ENCODE measurements around the gene LRP2. TPM values are rescaled to one million over a fixed set of nuclear protein-coding genes. Genes with fewer than 3 reads are reported as not detected.
A peak's percentile ranks its signal among the peaks of the same experiment; 100 is the strongest.

Gene LRP2
- polyA plus RNA-seq, 4 donors = 0.01 to 10.4 TPM; not detected in 2

DNA sequence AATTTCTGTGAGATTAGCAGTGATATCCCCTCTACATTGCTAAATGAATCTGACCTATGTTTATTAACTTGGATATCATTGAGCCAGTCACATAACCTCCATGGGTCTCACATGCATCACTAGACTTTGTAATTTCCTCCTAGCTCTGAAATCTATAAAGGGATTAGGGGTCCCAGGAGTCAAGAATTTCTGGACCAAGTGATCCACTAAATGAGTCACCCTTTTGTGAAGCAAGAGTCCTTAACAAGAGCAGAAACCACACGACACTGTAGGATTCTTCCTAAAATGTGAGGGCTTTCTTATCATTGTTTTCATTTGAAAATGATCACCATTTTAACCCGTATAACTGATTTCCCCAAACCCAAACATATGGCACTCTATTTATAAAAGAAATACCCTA, 202.6 kb downstream of the LRP2 start:
- Histone ChIP-seq H3K27me3 (ENCODE audit: control insufficient read depth in 3 of 3, insufficient read depth in 3 of 3, low read length in 3 of 3) (no peaks in the 10 kb centered on the region), H3K36me3 (ENCODE audit: control insufficient read depth in 3 of 3, insufficient read depth in 2 of 3, low read depth in 1 of 3, low read length in 3 of 3) (no peaks in the 10 kb centered on the region), H3K4me1 (ENCODE audit: control insufficient read depth in 3 of 3, insufficient read depth in 2 of 3, low read depth in 1 of 3, low read length in 2 of 3) (no peaks in the 10 kb centered on the region), H3K4me3 (ENCODE audit: low read depth in 1 of 3, low read length in 3 of 3) (no peak overlapping the region), H3K27ac (ENCODE audit: low read depth in 1 of 3, low read length in 2 of 3) (no peak overlapping the region), H3K9me3 (ENCODE audit: control insufficient read depth in 2 of 2, insufficient read depth in 1 of 2, low read depth in 1 of 2, low read length in 1 of 2) (no peaks in the 10 kb centered on the region)
- no peak for DNase-seq
- no peak for FAIRE-seq
- 66 to 68% (median 66%) methylated on average over 2 of the region's 2 CpGs for WGBS, 3 donors

DNA sequence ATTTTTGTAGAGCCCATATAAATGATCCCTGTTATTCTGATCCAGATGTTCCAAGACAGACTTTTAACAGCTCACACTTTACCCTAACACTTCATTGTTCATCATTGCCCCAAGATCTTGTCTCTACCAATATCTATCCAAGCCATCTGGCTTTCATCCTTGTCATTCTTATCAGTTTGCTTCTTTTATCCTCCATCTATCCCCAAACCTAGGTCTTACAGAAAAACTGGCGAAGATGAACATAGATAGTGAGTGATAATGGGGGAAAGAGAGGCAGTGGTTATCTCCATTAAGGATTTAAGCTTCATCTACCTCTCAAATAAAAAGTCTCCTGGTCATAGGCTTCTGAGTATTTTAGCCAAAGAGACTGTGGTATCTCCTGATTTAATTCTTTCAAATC, 203.5 kb downstream of the LRP2 start:
- Histone ChIP-seq H3K9me3 (ENCODE audit: control insufficient read depth in 2 of 2, insufficient read depth in 1 of 2, low read depth in 1 of 2, low read length in 1 of 2) (no peaks in the 10 kb centered on the region), H3K27me3 (ENCODE audit: control insufficient read depth in 3 of 3, insufficient read depth in 3 of 3, low read length in 3 of 3) (no peaks in the 10 kb centered on the region), H3K4me1 (ENCODE audit: control insufficient read depth in 3 of 3, insufficient read depth in 2 of 3, low read depth in 1 of 3, low read length in 2 of 3) (no peaks in the 10 kb centered on the region), H3K36me3 (ENCODE audit: control insufficient read depth in 3 of 3, insufficient read depth in 2 of 3, low read depth in 1 of 3, low read length in 3 of 3) (no peaks in the 10 kb centered on the region), H3K27ac (ENCODE audit: low read depth in 1 of 3, low read length in 2 of 3) (no peak overlapping the region), H3K4me3 (ENCODE audit: low read depth in 1 of 3, low read length in 3 of 3) (no peak overlapping the region)
- FAIRE-seq (no peak), DNase-seq (no peak)
- 59 to 81% (median 75%) methylated on average over 1 of the region's 1 CpG for WGBS, 3 donors

DNA sequence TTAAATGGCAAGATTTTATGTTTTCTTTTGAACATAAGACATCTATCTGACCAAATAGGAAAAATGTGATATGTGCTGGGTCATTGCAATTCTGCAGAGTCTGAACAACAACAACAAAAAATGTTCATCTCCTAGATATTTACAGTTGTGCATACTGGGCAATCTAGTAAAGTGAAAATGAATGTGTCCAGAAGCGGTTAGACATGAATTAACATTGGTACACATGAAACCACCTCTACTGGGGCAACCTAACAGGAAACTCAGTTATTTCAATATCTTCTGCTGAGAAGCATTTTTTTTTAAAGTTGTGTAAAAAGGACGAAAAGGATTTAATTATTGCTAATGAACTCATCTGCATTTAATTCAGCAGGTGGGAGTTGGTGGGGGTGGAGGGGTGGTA, 216.1 kb downstream of the LRP2 start:
- Histone ChIP-seq H3K4me3 (ENCODE audit: low read depth in 1 of 3, low read length in 3 of 3) (no peak overlapping the region), H3K27me3 (ENCODE audit: control insufficient read depth in 3 of 3, insufficient read depth in 3 of 3, low read length in 3 of 3) (no peaks in the 10 kb centered on the region), H3K4me1 (ENCODE audit: control insufficient read depth in 3 of 3, insufficient read depth in 2 of 3, low read depth in 1 of 3, low read length in 2 of 3) (no peaks in the 10 kb centered on the region), H3K9me3 (ENCODE audit: control insufficient read depth in 2 of 2, insufficient read depth in 1 of 2, low read depth in 1 of 2, low read length in 1 of 2) (no peaks in the 10 kb centered on the region), H3K36me3 (ENCODE audit: control insufficient read depth in 3 of 3, insufficient read depth in 2 of 3, low read depth in 1 of 3, low read length in 3 of 3) (no peaks in the 10 kb centered on the region), H3K27ac (ENCODE audit: low read depth in 1 of 3, low read length in 2 of 3) (no peak overlapping the region)
- 24 to 65% (median 56%) methylated on average over 2 of the region's 2 CpGs for WGBS, 3 donors
- DNase-seq (no peak), FAIRE-seq (no peak)

DNA sequence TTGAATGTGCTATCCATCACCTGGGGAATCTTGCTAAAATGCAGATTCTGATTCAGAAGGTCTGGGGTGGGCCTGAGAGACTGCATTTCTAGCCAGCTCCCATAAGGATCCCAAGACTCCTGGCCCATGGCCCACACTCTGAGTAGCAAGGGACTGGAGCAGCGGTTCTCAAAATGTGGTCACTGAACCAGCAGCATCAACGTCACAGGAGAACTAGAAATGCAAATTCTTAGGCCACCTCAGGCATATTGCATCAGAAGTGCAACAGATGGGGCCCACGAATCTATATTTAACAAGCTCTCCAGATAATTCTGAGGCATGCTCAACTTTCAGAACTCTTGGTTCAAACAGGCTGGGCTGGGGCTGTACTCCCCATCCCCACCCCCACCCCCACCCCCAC, 218.3 kb downstream of the LRP2 start:
- no peaks in the 10 kb centered on the region for H3K27me3 ChIP-seq (ENCODE audit: control insufficient read depth in 3 of 3, insufficient read depth in 3 of 3, low read length in 3 of 3)
- H3K9me3 ChIP-seq (ENCODE audit: control insufficient read depth in 2 of 2, insufficient read depth in 1 of 2, low read depth in 1 of 2, low read length in 1 of 2) = no peaks in the 10 kb centered on the region
- 73 to 85% (median 83%) methylated on average over 3 of the region's 3 CpGs for WGBS, 3 donors
- no peak for DNase-seq
- peaks cover 0 to 2% (median 0%) of the 10 kb centered on the region in 3 donors for H3K36me3 ChIP-seq (ENCODE audit: control insufficient read depth in 3 of 3, insufficient read depth in 2 of 3, low read depth in 1 of 3, low read length in 3 of 3)
- no peak overlapping the region for H3K27ac ChIP-seq (ENCODE audit: low read depth in 1 of 3, low read length in 2 of 3)
- no peak for FAIRE-seq
- no peaks in the 10 kb centered on the region for H3K4me1 ChIP-seq (ENCODE audit: control insufficient read depth in 3 of 3, insufficient read depth in 2 of 3, low read depth in 1 of 3, low read length in 2 of 3)
- H3K4me3 ChIP-seq (ENCODE audit: low read depth in 1 of 3, low read length in 3 of 3) = no peak overlapping the region

DNA sequence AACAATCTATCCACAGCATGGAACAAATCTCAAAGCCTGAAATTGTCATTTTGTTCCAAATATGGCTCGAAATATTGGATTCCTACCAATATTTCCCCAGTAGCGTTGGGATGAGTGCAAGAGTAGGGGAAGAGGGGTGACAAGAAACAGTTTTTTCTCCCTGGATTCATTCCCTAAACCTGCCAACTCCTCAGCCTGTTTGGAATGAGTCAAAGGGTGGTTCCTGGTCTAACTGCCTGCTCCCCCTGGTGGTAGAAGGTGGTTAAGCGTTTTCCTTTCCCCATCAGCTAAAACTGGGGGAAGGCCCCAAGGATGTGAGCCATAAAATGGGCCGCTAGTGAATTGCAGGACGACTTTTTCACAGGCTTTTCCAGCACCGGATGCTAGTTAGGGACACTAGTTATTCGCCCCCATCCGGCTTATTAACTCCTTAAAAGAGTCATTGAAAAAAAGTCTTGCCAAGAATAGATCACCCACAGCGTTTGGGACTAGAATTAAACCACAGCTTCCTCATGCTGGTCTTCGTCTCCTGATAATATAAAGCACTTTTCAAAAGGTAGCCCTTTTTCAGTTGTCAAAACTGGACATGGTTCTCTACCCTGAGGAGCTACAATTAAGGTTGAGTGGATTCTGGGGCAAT, 220.5 kb downstream of the LRP2 start:
- Histone ChIP-seq H3K4me3 (ENCODE audit: low read depth in 1 of 3, low read length in 3 of 3) (no peak overlapping the region), H3K27me3 (ENCODE audit: control insufficient read depth in 3 of 3, insufficient read depth in 3 of 3, low read length in 3 of 3) (no peaks in the 10 kb centered on the region), H3K27ac (ENCODE audit: low read depth in 1 of 3, low read length in 2 of 3) (no peak overlapping the region), H3K4me1 (ENCODE audit: control insufficient read depth in 3 of 3, insufficient read depth in 2 of 3, low read depth in 1 of 3, low read length in 2 of 3) (no peaks in the 10 kb centered on the region), H3K36me3 (ENCODE audit: control insufficient read depth in 3 of 3, insufficient read depth in 2 of 3, low read depth in 1 of 3, low read length in 3 of 3) (peaks cover 0 to 2% (median 0%) of the 10 kb centered on the region in 3 donors), H3K9me3 (ENCODE audit: control insufficient read depth in 2 of 2, insufficient read depth in 1 of 2, low read depth in 1 of 2, low read length in 1 of 2) (no peaks in the 10 kb centered on the region)
- DNase-seq (peak; percentile 56 to 63), FAIRE-seq (no peak)
- WGBS, 3 donors = 33 to 43% (median 33%) methylated on average over 10 of the region's 10 CpGs

DNA sequence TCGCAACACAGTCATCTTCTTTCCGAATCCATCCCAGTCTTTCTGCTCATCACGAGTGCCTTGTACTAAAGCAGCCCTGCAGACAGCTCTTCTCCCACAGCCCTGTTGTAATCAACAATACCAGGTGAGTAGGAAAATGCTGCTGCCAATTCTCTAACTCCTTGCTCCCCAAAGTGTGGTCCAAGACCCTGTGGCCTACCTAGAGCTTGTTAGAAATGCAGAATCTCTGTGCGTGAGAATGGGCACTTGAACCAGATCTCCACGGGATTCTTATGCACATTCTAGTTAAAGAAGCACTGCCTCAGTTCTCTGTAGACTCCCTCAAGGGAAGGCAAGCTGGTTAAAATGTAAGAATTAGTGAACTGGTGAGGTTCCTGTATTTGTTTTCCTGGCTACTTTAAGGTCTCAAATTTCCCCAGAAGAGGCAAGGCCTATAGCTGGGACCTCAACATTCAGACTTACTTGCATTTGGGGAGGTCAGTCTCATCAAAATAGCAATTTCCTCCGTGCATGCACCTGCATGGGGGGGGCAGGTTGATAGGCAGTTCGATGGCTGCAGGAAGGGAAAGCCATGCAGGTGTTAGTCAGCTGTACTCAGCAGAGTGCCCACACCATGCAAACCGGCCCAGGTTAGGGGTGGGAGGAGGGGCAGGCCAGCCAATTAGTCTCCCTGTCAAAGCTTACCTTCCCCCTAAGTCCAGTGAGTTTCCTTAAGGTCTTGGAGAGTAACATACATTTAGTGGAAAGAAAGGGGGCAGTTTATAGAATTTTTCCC, 222.2 kb downstream of the LRP2 start:
- Histone ChIP-seq H3K4me1 (ENCODE audit: control insufficient read depth in 3 of 3, insufficient read depth in 2 of 3, low read depth in 1 of 3, low read length in 2 of 3) (no peaks in the 10 kb centered on the region), H3K27me3 (ENCODE audit: control insufficient read depth in 3 of 3, insufficient read depth in 3 of 3, low read length in 3 of 3) (no peaks in the 10 kb centered on the region), H3K36me3 (ENCODE audit: control insufficient read depth in 3 of 3, insufficient read depth in 2 of 3, low read depth in 1 of 3, low read length in 3 of 3) (peaks cover 0 to 2% (median 0%) of the 10 kb centered on the region in 3 donors), H3K27ac (ENCODE audit: low read depth in 1 of 3, low read length in 2 of 3) (no peak overlapping the region), H3K4me3 (ENCODE audit: low read depth in 1 of 3, low read length in 3 of 3) (no peak overlapping the region), H3K9me3 (ENCODE audit: control insufficient read depth in 2 of 2, insufficient read depth in 1 of 2, low read depth in 1 of 2, low read length in 1 of 2) (no peaks in the 10 kb centered on the region)
- WGBS, 3 donors = 69 to 79% (median 74%) methylated on average over 8 of the region's 8 CpGs
- FAIRE-seq (no peak), DNase-seq (no peak)

DNA sequence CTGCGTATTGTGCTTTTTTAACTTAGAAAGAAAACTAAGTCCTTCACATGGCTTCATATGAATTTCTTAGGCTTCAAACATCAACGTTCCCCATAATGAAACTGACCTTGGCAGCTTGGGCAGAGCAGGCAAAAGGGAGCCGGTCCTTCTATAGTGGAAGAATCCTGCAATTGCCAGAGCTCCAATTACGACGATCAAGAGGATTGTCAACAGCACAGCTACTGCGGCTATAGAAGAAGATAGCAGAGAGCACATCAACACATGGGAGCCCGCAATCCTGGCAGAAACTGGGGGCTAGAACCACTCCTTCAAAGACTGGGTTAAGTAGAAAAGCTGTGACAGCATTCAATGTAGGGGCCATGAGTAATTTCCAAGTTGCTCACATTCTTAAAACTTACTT, 223.2 kb downstream of the LRP2 start:
- Histone ChIP-seq H3K9me3 (ENCODE audit: control insufficient read depth in 2 of 2, insufficient read depth in 1 of 2, low read depth in 1 of 2, low read length in 1 of 2) (no peaks in the 10 kb centered on the region), H3K4me3 (ENCODE audit: low read depth in 1 of 3, low read length in 3 of 3) (no peak overlapping the region), H3K27ac (ENCODE audit: low read depth in 1 of 3, low read length in 2 of 3) (no peak overlapping the region), H3K4me1 (ENCODE audit: control insufficient read depth in 3 of 3, insufficient read depth in 2 of 3, low read depth in 1 of 3, low read length in 2 of 3) (no peaks in the 10 kb centered on the region), H3K36me3 (ENCODE audit: control insufficient read depth in 3 of 3, insufficient read depth in 2 of 3, low read depth in 1 of 3, low read length in 3 of 3) (peaks cover 0 to 2% (median 0%) of the 10 kb centered on the region in 3 donors), H3K27me3 (ENCODE audit: control insufficient read depth in 3 of 3, insufficient read depth in 3 of 3, low read length in 3 of 3) (no peaks in the 10 kb centered on the region)
- WGBS, 3 donors = 89 to 92% (median 90%) methylated on average over 7 of the region's 7 CpGs
- no peak for FAIRE-seq
- no peak for DNase-seq

DNA sequence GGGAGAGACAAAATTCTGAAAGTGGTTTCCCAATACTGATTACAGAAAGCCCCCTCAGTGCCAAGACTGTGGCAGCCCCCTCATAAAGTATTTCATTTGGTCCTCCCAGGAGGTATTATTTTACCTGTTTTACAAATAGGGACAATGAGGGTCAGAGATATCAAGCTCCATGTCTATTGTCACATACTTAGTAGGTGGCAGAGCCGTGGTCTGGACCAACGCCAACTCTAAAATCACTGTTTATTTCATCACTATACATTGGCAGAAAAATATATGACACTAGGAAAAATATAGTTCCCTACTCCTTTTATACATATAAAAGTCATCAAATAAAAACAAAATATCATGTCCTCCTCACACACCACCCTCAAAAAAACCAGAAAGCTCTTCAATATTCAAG, 224.4 kb downstream of the LRP2 start:
- 62 to 71% (median 67%) methylated on average over 2 of the region's 2 CpGs for WGBS, 3 donors

More for the DNA sequence above, 224.4 kb downstream of the LRP2 start:
- H3K9me3 ChIP-seq (ENCODE audit: control insufficient read depth in 2 of 2, insufficient read depth in 1 of 2, low read depth in 1 of 2, low read length in 1 of 2) = no peaks in the 10 kb centered on the region
- FAIRE-seq = no peak
- no peaks in the 10 kb centered on the region for H3K4me1 ChIP-seq (ENCODE audit: control insufficient read depth in 3 of 3, insufficient read depth in 2 of 3, low read depth in 1 of 3, low read length in 2 of 3)
- no peak overlapping the region for H3K4me3 ChIP-seq (ENCODE audit: low read depth in 1 of 3, low read length in 3 of 3)
- DNase-seq = no peak
- no peak overlapping the region for H3K27ac ChIP-seq (ENCODE audit: low read depth in 1 of 3, low read length in 2 of 3)
- H3K36me3 ChIP-seq (ENCODE audit: control insufficient read depth in 3 of 3, insufficient read depth in 2 of 3, low read depth in 1 of 3, low read length in 3 of 3) = peaks cover 0 to 2% (median 0%) of the 10 kb centered on the region in 3 donors
- H3K27me3 ChIP-seq (ENCODE audit: control insufficient read depth in 3 of 3, insufficient read depth in 3 of 3, low read length in 3 of 3) = no peaks in the 10 kb centered on the region

Measured in small intestine (tissue), 7 donors.